ENCODE measurements around the gene NUDT16. TPM values are rescaled to one million over a fixed set of nuclear protein-coding genes. Genes with fewer than 3 reads are reported as not detected.
A peak's percentile ranks its signal among the peaks of the same experiment; 100 is the strongest.

Gene NUDT16
- total and polyA plus RNA-seq, 2 of the 8 experiments (the other 6 are each of a cell fraction or from before 2014, with no cell fraction given) = 8.5 to 19.1 TPM

GRCh38 chr3:131349946-131350347 is 31.6 kb upstream of the NUDT16 start:
- ChIA-PET POLR2A (ENCODE audit: partially characterized antibody) (interaction anchor here (1.1 kb wide), 1 partner anchor 11 kb away, joined by 3 read pairs; no protein-coding TSS in a partner anchor), CTCF (ENCODE audit: partially characterized antibody) (interaction anchor here (0.6 to 1.5 kb wide), 3 partner anchors 8 to 10 kb away, joined by 3 to 6 read pairs (median 4); no protein-coding TSS in a partner anchor)
- no peak overlapping the region for H2AFZ ChIP-seq (ENCODE audit: low read length)
- peaks cover 4 to 14% (median 8%) of the 10 kb centered on the region in 4 experiments; a peak in 5 of 7 replicates for H3K4me1 ChIP-seq (replicated peaks in 1 of 4; ENCODE audit: control insufficient read depth in 3 of 4, insufficient read depth in 4 of 4, low read length in 3 of 4)
- no peaks in the 10 kb centered on the region for H3K79me1 ChIP-seq (ENCODE audit: low read depth, low read length)
- no peaks in the 10 kb centered on the region for H3K23me2 ChIP-seq (ENCODE audit: low read depth, low read length)
- H3K14ac ChIP-seq (ENCODE audit: insufficient read length) = no peak overlapping the region
- 90% methylated on average over 4 of the region's 4 CpGs; no CpG with 5 or more reads in 1 of the 2 experiments for WGBS, 2 experiments (ENCODE audit: extremely low coverage in 1 of 2, insufficient coverage in 1 of 2, insufficient read length in 1 of 2, insufficient replicate concordance in 2 of 2, low coverage in 1 of 2, low lambda C conversion rate in 2 of 2, missing lambda C conversion rate in 1 of 2)
- no peaks in the 10 kb centered on the region for H3K9me3 ChIP-seq (ENCODE audit: insufficient read depth in 2 of 2, low read depth in 1 of 2, low read length in 1 of 2)
- H2BK120ac ChIP-seq (replicated peaks; ENCODE audit: low read depth, low read length) = no peak overlapping the region
- no peak overlapping the region for H3K4ac ChIP-seq (replicated peaks; ENCODE audit: insufficient read length, low read depth, low read length)
- no peak overlapping the region for H3K4me3 ChIP-seq (ENCODE audit: extremely low read depth in 1 of 4, insufficient read depth in 2 of 4, low read depth in 3 of 4, low read length in 4 of 4)
- H3K27ac ChIP-seq (ENCODE audit: low read depth, low read length) = no peak overlapping the region
- no peak overlapping the region for H3K4me2 ChIP-seq (ENCODE audit: insufficient read depth in 1 of 2, low read depth in 2 of 2, low read length in 2 of 2)
- DNase-seq (ENCODE audit: low read depth in 1 of 2, low spot score in 2 of 2) = no peak
- no peak overlapping the region for H3K9ac ChIP-seq (replicated peaks in 1 of 4; ENCODE audit: extremely low read depth in 1 of 4, low read depth in 3 of 4, low read length in 3 of 4)
- 0 out of 2 replicates have a peak overlapping the region, but pooled peaks have one; percentile 33 for H2BK15ac ChIP-seq (ENCODE audit: low read length)
- no peak overlapping the region for H3K23ac ChIP-seq (ENCODE audit: insufficient read length)
- H4K91ac ChIP-seq (replicated peaks; ENCODE audit: insufficient read length, low read length) = no peak overlapping the region
- peaks cover 0 to 2% of the 10 kb centered on the region in 2 experiments for H4K20me1 ChIP-seq (replicated peaks in 1 of 2; ENCODE audit: control insufficient read depth in 1 of 2, insufficient read depth in 2 of 2, low read length in 2 of 2)
- H3K18ac ChIP-seq (ENCODE audit: extremely low read depth, low read length) = no peak overlapping the region
- no peak overlapping the region for H4K5ac ChIP-seq (ENCODE audit: insufficient read length, low read depth, low read length)
- H2BK12ac ChIP-seq (ENCODE audit: low read depth, low read length) = peak overlapping the region; percentile 10; the same call in 1 of the 2 replicates
- H3K27me3 ChIP-seq (replicated peaks in 1 of 4; ENCODE audit: control insufficient read depth in 3 of 4, extremely low read depth in 1 of 4, insufficient read depth in 3 of 4, low read length in 3 of 4) = no peaks in the 10 kb centered on the region
- H2AK5ac ChIP-seq (ENCODE audit: low read depth, low read length) = no peak overlapping the region
- no peaks in the 10 kb centered on the region for H3K79me2 ChIP-seq (ENCODE audit: control insufficient read depth in 1 of 2, insufficient read depth in 2 of 2, low read length in 2 of 2)
- no peak overlapping the region for H2BK20ac ChIP-seq (ENCODE audit: low read length)
- FAIRE-seq = no peak
- H4K8ac ChIP-seq (ENCODE audit: extremely low read depth, insufficient read depth, low read length) = no peak overlapping the region
- H3K36me3 ChIP-seq (ENCODE audit: control insufficient read depth in 2 of 4, insufficient read depth in 4 of 4, low read length in 3 of 4) = no peaks in the 10 kb centered on the region
- H3K56ac ChIP-seq (replicated peaks; ENCODE audit: insufficient read length, low read depth, low read length) = no peak overlapping the region
- H2BK5ac ChIP-seq (ENCODE audit: low read depth, low read length) = no peak overlapping the region
